GM23338 (cell line): ENCODE measurements around the gene AK9.

Experiments used
- CREB1 ChIP-seq: fragments of 250-450 bp; sonication (Bioruptor Pico); IDR thresholded peaks from 2 replicates; pipeline ENCODE4 v1.5.0; 2020; ENCODE audit warnings: low read depth, mild to moderate bottlenecking, moderate library complexity
- EZH2 ChIP-seq: fragments of 200-600 bp; sonication (generic); IDR thresholded peaks from one replicate; pipeline ENCODE4 v1.8.0; 2017; ENCODE audit warnings: antibody characterized with exemption, mild to moderate bottlenecking, low read depth; ENCODE audit not compliant: unreplicated experiment
- EZH2phosphoT487 ChIP-seq: fragments of 200-600 bp; sonication (generic); IDR thresholded peaks from one replicate; pipeline ENCODE4 v1.8.1; 2018; ENCODE audit warnings: antibody characterized with exemption; ENCODE audit not compliant: unreplicated experiment
- JUNB ChIP-seq: IDR thresholded peaks from one replicate; pipeline ENCODE4 v1.6.1; 2016; ENCODE audit warnings: antibody characterized with exemption; ENCODE audit not compliant: unreplicated experiment
- NANOG ChIP-seq: IDR thresholded peaks from 2 replicates; pipeline ENCODE4 v1.6.1; 2016; ENCODE audit warnings: antibody characterized with exemption, borderline replicate concordance
- POLR2AphosphoS5 ChIP-seq: IDR thresholded peaks from 2 replicates; pipeline ENCODE4 v1.6.1; 2016; ENCODE audit warnings: antibody characterized with exemption, low read depth
- STAT1 ChIP-seq: IDR thresholded peaks from one replicate; pipeline ENCODE4 v1.6.1; 2016; ENCODE audit warnings: antibody characterized with exemption; ENCODE audit not compliant: unreplicated experiment
- ZNF114 ChIP-seq: fragments of 250-450 bp; sonication (Bioruptor Pico); IDR thresholded peaks from 2 replicates; pipeline ENCODE4 v1.5.0; 2020; ENCODE audit warnings: mild to moderate bottlenecking, moderate library complexity
- TF ChIP-seq, protein P1 (sequence below), 2 experiments: fragments of 200-600 bp in 1 of 2; sonication (generic) in 1 of 2; conservative IDR thresholded peaks; 2 replicates each; pipeline versions ENCODE4 v1.5.1 to v1.6.1; 2016 to 2017; ENCODE audit warnings: antibody characterized with exemption in 2 of 2, low read depth in 2 of 2, mild to moderate bottlenecking in 2 of 2, moderate library complexity in 1 of 2
- TF ChIP-seq, protein P2 (sequence below): IDR thresholded peaks from one replicate; pipeline ENCODE4 v1.6.1; 2018; ENCODE audit warnings: antibody characterized with exemption; ENCODE audit not compliant: unreplicated experiment

DNA sequence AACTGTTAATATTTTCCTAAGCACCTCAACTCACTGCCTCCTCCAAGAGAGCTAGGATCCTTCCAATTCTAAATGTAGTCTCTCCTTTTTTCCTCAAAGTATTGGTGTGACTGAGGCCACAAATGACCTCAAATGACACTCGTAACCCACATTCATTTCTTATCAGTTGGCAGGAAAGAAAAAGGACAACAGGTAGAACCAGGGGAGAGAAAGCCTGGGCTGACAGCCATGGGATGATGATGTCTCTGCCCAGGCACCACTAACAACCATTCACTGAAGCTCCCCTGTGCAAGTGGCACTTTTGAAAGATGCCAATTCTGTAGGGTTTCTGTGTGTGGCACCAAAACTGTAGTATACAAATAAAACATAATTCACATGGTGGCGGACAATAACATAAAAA is 215.4 kb downstream of the AK9 start:
- TF ChIP-seq JUNB: no peak
- TF ChIP-seq, protein P1, sequence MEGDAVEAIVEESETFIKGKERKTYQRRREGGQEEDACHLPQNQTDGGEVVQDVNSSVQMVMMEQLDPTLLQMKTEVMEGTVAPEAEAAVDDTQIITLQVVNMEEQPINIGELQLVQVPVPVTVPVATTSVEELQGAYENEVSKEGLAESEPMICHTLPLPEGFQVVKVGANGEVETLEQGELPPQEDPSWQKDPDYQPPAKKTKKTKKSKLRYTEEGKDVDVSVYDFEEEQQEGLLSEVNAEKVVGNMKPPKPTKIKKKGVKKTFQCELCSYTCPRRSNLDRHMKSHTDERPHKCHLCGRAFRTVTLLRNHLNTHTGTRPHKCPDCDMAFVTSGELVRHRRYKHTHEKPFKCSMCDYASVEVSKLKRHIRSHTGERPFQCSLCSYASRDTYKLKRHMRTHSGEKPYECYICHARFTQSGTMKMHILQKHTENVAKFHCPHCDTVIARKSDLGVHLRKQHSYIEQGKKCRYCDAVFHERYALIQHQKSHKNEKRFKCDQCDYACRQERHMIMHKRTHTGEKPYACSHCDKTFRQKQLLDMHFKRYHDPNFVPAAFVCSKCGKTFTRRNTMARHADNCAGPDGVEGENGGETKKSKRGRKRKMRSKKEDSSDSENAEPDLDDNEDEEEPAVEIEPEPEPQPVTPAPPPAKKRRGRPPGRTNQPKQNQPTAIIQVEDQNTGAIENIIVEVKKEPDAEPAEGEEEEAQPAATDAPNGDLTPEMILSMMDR (conservative IDR thresholded peaks at IDR 0.05; ENCODE audit: low read depth in 2 of 2): no peak
- TF ChIP-seq POLR2AphosphoS5: no peak
- TF ChIP-seq, protein P2, sequence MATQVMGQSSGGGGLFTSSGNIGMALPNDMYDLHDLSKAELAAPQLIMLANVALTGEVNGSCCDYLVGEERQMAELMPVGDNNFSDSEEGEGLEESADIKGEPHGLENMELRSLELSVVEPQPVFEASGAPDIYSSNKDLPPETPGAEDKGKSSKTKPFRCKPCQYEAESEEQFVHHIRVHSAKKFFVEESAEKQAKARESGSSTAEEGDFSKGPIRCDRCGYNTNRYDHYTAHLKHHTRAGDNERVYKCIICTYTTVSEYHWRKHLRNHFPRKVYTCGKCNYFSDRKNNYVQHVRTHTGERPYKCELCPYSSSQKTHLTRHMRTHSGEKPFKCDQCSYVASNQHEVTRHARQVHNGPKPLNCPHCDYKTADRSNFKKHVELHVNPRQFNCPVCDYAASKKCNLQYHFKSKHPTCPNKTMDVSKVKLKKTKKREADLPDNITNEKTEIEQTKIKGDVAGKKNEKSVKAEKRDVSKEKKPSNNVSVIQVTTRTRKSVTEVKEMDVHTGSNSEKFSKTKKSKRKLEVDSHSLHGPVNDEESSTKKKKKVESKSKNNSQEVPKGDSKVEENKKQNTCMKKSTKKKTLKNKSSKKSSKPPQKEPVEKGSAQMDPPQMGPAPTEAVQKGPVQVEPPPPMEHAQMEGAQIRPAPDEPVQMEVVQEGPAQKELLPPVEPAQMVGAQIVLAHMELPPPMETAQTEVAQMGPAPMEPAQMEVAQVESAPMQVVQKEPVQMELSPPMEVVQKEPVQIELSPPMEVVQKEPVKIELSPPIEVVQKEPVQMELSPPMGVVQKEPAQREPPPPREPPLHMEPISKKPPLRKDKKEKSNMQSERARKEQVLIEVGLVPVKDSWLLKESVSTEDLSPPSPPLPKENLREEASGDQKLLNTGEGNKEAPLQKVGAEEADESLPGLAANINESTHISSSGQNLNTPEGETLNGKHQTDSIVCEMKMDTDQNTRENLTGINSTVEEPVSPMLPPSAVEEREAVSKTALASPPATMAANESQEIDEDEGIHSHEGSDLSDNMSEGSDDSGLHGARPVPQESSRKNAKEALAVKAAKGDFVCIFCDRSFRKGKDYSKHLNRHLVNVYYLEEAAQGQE: no peak
- TF ChIP-seq CREB1 (CRISPR knock-in tag): no peak
- TF ChIP-seq EZH2: no peak
- no peak for TF ChIP-seq EZH2phosphoT487
- TF ChIP-seq ZNF114 (CRISPR knock-in tag): no peak
- no peak for TF ChIP-seq NANOG
- TF ChIP-seq STAT1: no peak
